WTC11 (cell line): ENCODE measurements around the gene BCAS1. TPM values are rescaled to one million over a fixed set of nuclear protein-coding genes. Genes with fewer than 3 reads are reported as not detected.

ENCODE experiments used
- ATAC-seq: fragments of 200-7000 bp; cut with Tn5 transposase; 2 replicates; pipeline ENCODE4 v1.10.0; 2021; ENCODE audit warnings: mild to moderate bottlenecking, moderate library complexity
- CTCF ChIA-PET: fragments of 300-600 bp; sonication (Branson Sonifier 250); formaldehyde crosslinking; loops from one replicate; lab custom pipeline; 2021; ENCODE audit warnings: antibody characterized with exemption; lab: Charles Lee
- POLR2A ChIA-PET: fragments of 350-600 bp; sonication (Branson Sonifier 250); formaldehyde crosslinking; loops from one replicate; lab custom pipeline; 2021; ENCODE audit warnings: antibody characterized with exemption; lab: Charles Lee
- DNase-seq: peaks from one replicate; pipeline ENCODE4 v3.0.0; 2021; ENCODE audit warnings: low spot score
- H3K27ac Mint-ChIP-seq: 2 replicates; pipeline ENCODE4 v1.8.0; 2021; ENCODE audit warnings: mixed read lengths
- H3K27me3 Mint-ChIP-seq: 2 replicates; pipeline ENCODE4 v1.8.0; 2021; ENCODE audit warnings: low read depth, mild to moderate bottlenecking, moderate library complexity, mixed read lengths
- H3K36me3 Mint-ChIP-seq: 2 replicates; pipeline ENCODE4 v1.8.0; 2021; ENCODE audit warnings: mixed read lengths
- H3K4me1 Mint-ChIP-seq: 2 replicates; pipeline ENCODE4 v1.8.0; 2022; ENCODE audit warnings: mixed read lengths
- H3K4me3 Mint-ChIP-seq: 2 replicates; pipeline ENCODE4 v1.8.0; 2021; ENCODE audit warnings: mild to moderate bottlenecking, moderate library complexity, mixed read lengths
- H3K9me3 Mint-ChIP-seq: 2 replicates; pipeline ENCODE4 v1.8.0; 2021; ENCODE audit warnings: mixed read lengths
- CREB1 ChIP-seq: sonication (generic); formaldehyde crosslinking; IDR thresholded peaks from 2 replicates; pipeline ENCODE4 v1.8.0; 2023; ENCODE audit warnings: mild to moderate bottlenecking, missing genetic modification reagents
- ETV6 ChIP-seq: sonication (generic); formaldehyde crosslinking; IDR thresholded peaks from 2 replicates; pipeline ENCODE4 v1.8.1; 2022; ENCODE audit warnings: mild to moderate bottlenecking, missing genetic modification reagents
- FOXP1 ChIP-seq: sonication (generic); formaldehyde crosslinking; IDR thresholded peaks from 2 replicates; pipeline ENCODE4 v1.8.0; 2022; ENCODE audit warnings: missing genetic modification reagents, mild to moderate bottlenecking, moderate library complexity, borderline replicate concordance
- NR1H2 ChIP-seq: sonication (generic); formaldehyde crosslinking; IDR thresholded peaks from 2 replicates; pipeline ENCODE4 v1.9.0; 2021; ENCODE audit warnings: mild to moderate bottlenecking, moderate library complexity, missing genetic modification reagents
- NR3C1 ChIP-seq: sonication (generic); formaldehyde crosslinking; conservative IDR thresholded peaks from 2 replicates; pipeline ENCODE4 v1.8.1; 2023; ENCODE audit warnings: low read depth, mild to moderate bottlenecking, missing genetic modification reagents
- PRRX2 ChIP-seq: fragments of 250-450 bp; sonication (Bioruptor Pico); IDR thresholded peaks from 2 replicates; pipeline ENCODE4 v1.8.0; 2021; ENCODE audit warnings: mild to moderate bottlenecking
- RELA ChIP-seq: sonication (generic); formaldehyde crosslinking; IDR thresholded peaks from 2 replicates; pipeline ENCODE4 v1.8.1; 2022; ENCODE audit warnings: missing genetic modification reagents, mild to moderate bottlenecking, borderline replicate concordance
- SMAD3 ChIP-seq: sonication (generic); formaldehyde crosslinking; IDR thresholded peaks from 2 replicates; pipeline ENCODE4 v1.8.0; 2022; ENCODE audit warnings: missing genetic modification reagents, mild to moderate bottlenecking, borderline replicate concordance
- SOX15 ChIP-seq: fragments of 250-450 bp; sonication (Bioruptor Pico); IDR thresholded peaks from 2 replicates; pipeline ENCODE4 v1.9.0; 2021; ENCODE audit warnings: mild to moderate bottlenecking
- SP1 ChIP-seq: sonication (generic); formaldehyde crosslinking; conservative IDR thresholded peaks from 2 replicates; pipeline ENCODE4 v1.8.1; 2022; ENCODE audit warnings: missing genetic modification reagents
- TCF7 ChIP-seq: sonication (generic); formaldehyde crosslinking; IDR thresholded peaks from 2 replicates; pipeline ENCODE4 v1.8.0; 2022; ENCODE audit warnings: mild to moderate bottlenecking, low read depth, missing genetic modification reagents, moderate library complexity
- ZNF396 ChIP-seq: fragments of 250-450 bp; sonication (Bioruptor Pico); IDR thresholded peaks from 2 replicates; pipeline ENCODE4 v1.8.0; 2021; ENCODE audit warnings: mild to moderate bottlenecking, moderate library complexity, borderline replicate concordance
- ZNF416 ChIP-seq: fragments of 250-450 bp; sonication (Bioruptor Pico); IDR thresholded peaks from 2 replicates; pipeline ENCODE4 v1.9.0; 2021; ENCODE audit warnings: mild to moderate bottlenecking, inconsistent platforms
- total RNA-seq: library from RNA; stranded (reverse); gene quantifications from 3 replicates; pipeline ENCODE4 v1.2.3, GENCODE V29; 2021
- TF ChIP-seq, protein P1 (sequence below): sonication (generic); formaldehyde crosslinking; IDR thresholded peaks from 2 replicates; pipeline ENCODE4 v1.8.0; 2022; ENCODE audit warnings: mild to moderate bottlenecking, missing genetic modification reagents
- TF ChIP-seq, protein P2 (sequence below): sonication (generic); formaldehyde crosslinking; conservative IDR thresholded peaks from 2 replicates; pipeline ENCODE4 v1.8.1; 2022; ENCODE audit warnings: mild to moderate bottlenecking, missing genetic modification reagents
- TF ChIP-seq, protein P3 (sequence below): sonication (generic); formaldehyde crosslinking; IDR thresholded peaks from 2 replicates; pipeline ENCODE4 v1.8.1; 2022; ENCODE audit warnings: low read depth, missing genetic modification reagents, borderline replicate concordance
- TF ChIP-seq, protein P4 (sequence below): fragments of 250-450 bp; sonication (Bioruptor Pico); IDR thresholded peaks from 2 replicates; pipeline ENCODE4 v1.9.0; 2021; ENCODE audit warnings: moderate library complexity, mild to moderate bottlenecking, inconsistent platforms, borderline replicate concordance
- TF ChIP-seq, protein P5 (sequence below): fragments of 250-450 bp; sonication (Bioruptor Pico); IDR thresholded peaks from 2 replicates; pipeline ENCODE4 v1.9.0; 2021; ENCODE audit warnings: mild to moderate bottlenecking, borderline replicate concordance

Gene BCAS1
- total RNA-seq, 1 experiment from 2014 or later, result 0.11 TPM

DNA sequence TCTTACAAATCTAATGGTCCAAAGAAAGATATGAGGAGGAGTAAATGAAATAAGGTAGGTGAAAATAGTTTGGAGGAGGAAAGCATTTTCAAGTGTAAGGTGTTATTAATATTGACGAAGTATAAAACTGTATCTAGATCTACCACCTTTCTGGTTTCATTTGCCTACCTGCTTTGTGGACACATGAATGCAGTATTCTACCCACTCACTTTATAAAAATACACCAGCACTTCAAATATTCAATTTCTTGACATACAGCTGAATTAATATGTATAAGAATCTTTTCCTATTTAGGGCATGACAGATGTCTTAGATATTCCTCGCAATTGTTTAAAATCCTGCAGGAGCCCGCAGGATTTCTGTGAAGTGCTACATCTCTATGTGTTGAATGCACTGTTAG lies 108.0 kb downstream of the BCAS1 start:
- no peaks in the 10 kb centered on the region for H3K27me3 Mint-ChIP-seq
- TF ChIP-seq, protein P1, sequence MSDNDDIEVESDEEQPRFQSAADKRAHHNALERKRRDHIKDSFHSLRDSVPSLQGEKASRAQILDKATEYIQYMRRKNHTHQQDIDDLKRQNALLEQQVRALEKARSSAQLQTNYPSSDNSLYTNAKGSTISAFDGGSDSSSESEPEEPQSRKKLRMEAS (CRISPR knock-in tag), result no peak
- TF ChIP-seq RELA (CRISPR knock-in tag), result no peak
- TF ChIP-seq, protein P2, sequence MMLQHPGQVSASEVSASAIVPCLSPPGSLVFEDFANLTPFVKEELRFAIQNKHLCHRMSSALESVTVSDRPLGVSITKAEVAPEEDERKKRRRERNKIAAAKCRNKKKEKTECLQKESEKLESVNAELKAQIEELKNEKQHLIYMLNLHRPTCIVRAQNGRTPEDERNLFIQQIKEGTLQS, result no peak
- no peak for TF ChIP-seq NR1H2 (CRISPR knock-in tag)
- TF ChIP-seq SP1 (CRISPR knock-in tag), result no peak
- TF ChIP-seq CREB1 (CRISPR knock-in tag), result no peak
- TF ChIP-seq SMAD3 (CRISPR knock-in tag), result no peak
- no peak for TF ChIP-seq ETV6
- TF ChIP-seq PRRX2 (CRISPR knock-in tag), result no peak
- no peaks in the 10 kb centered on the region for H3K36me3 Mint-ChIP-seq
- DNase-seq, result no peak
- peaks cover 21% of the 10 kb centered on the region for H3K4me1 Mint-ChIP-seq
- CTCF ChIA-PET, result interaction anchor here (0.9 to 1.7 kb wide), 2 partner anchors 12 to 415 kb away, joined by 4 to 7 read pairs; no protein-coding TSS in a partner anchor
- peaks cover 11% of the 10 kb centered on the region; the same call in 1 of the 2 replicates for H3K9me3 Mint-ChIP-seq
- H3K27ac Mint-ChIP-seq, result no peak overlapping the region
- ATAC-seq, result no peak
- POLR2A ChIA-PET, result no interaction called here
- no peak overlapping the region for H3K4me3 Mint-ChIP-seq

DNA sequence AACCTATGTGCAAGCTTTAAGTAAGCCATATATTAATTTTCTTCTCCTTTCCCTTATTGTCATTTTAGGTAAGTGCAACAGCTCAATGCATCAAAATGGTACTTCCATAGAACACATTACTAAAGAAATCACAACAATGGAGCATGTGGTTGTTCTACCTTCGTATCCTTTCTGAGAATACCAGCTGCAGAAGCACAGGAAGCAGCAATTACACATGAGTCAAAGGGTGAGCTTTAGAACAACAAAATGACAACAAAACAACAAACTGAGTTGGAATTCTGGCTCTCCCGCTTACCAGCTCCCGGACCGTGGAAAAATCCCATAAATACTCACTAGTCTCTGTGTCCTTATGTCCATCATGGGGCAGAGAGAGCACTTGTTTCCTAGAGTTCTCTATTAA lies 108.9 kb downstream of the BCAS1 start:
- DNase-seq, result no peak
- CTCF ChIA-PET, result interaction anchor here (1.0 to 1.7 kb wide), 2 partner anchors 414 to 753 kb away, joined by 3 to 7 read pairs; no protein-coding TSS in a partner anchor
- Mint-ChIP-seq H3K27ac (no peak overlapping the region; the same call in 1 of the 2 replicates), H3K9me3 (peaks cover 11% of the 10 kb centered on the region; the same call in 1 of the 2 replicates), H3K36me3 (no peaks in the 10 kb centered on the region), H3K27me3 (no peaks in the 10 kb centered on the region), H3K4me3 (no peak overlapping the region), H3K4me1 (peaks cover 21% of the 10 kb centered on the region)
- POLR2A ChIA-PET, result no interaction called here
- ATAC-seq, result no peak
- TF ChIP-seq, protein P2, result no peak
- TF ChIP-seq, protein P3, sequence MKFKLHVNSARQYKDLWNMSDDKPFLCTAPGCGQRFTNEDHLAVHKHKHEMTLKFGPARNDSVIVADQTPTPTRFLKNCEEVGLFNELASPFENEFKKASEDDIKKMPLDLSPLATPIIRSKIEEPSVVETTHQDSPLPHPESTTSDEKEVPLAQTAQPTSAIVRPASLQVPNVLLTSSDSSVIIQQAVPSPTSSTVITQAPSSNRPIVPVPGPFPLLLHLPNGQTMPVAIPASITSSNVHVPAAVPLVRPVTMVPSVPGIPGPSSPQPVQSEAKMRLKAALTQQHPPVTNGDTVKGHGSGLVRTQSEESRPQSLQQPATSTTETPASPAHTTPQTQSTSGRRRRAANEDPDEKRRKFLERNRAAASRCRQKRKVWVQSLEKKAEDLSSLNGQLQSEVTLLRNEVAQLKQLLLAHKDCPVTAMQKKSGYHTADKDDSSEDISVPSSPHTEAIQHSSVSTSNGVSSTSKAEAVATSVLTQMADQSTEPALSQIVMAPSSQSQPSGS (CRISPR knock-in tag), result no peak
- no peak for TF ChIP-seq SOX15 (CRISPR knock-in tag)
- no peak for TF ChIP-seq FOXP1 (CRISPR knock-in tag)
- TF ChIP-seq NR3C1, result no peak
- TF ChIP-seq, protein P4, sequence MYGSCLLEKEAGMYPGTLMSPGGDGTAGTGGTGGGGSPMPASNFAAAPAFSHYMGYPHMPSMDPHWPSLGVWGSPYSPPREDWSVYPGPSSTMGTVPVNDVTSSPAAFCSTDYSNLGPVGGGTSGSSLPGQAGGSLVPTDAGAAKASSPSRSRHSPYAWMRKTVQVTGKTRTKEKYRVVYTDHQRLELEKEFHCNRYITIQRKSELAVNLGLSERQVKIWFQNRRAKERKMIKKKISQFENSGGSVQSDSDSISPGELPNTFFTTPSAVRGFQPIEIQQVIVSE, result no peak
- no peak for TF ChIP-seq SMAD3 (CRISPR knock-in tag)
- TF ChIP-seq ZNF396 (CRISPR knock-in tag), result no peak
- TF ChIP-seq, protein P5, sequence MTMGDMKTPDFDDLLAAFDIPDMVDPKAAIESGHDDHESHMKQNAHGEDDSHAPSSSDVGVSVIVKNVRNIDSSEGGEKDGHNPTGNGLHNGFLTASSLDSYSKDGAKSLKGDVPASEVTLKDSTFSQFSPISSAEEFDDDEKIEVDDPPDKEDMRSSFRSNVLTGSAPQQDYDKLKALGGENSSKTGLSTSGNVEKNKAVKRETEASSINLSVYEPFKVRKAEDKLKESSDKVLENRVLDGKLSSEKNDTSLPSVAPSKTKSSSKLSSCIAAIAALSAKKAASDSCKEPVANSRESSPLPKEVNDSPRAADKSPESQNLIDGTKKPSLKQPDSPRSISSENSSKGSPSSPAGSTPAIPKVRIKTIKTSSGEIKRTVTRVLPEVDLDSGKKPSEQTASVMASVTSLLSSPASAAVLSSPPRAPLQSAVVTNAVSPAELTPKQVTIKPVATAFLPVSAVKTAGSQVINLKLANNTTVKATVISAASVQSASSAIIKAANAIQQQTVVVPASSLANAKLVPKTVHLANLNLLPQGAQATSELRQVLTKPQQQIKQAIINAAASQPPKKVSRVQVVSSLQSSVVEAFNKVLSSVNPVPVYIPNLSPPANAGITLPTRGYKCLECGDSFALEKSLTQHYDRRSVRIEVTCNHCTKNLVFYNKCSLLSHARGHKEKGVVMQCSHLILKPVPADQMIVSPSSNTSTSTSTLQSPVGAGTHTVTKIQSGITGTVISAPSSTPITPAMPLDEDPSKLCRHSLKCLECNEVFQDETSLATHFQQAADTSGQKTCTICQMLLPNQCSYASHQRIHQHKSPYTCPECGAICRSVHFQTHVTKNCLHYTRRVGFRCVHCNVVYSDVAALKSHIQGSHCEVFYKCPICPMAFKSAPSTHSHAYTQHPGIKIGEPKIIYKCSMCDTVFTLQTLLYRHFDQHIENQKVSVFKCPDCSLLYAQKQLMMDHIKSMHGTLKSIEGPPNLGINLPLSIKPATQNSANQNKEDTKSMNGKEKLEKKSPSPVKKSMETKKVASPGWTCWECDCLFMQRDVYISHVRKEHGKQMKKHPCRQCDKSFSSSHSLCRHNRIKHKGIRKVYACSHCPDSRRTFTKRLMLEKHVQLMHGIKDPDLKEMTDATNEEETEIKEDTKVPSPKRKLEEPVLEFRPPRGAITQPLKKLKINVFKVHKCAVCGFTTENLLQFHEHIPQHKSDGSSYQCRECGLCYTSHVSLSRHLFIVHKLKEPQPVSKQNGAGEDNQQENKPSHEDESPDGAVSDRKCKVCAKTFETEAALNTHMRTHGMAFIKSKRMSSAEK (CRISPR knock-in tag), result no peak
- no peak for TF ChIP-seq TCF7 (CRISPR knock-in tag)
- no peak for TF ChIP-seq ZNF416 (CRISPR knock-in tag)
- TF ChIP-seq, all 79 proteins: peak for 0
